WTC11 (cell line): ENCODE results near the gene SIN3B. TPM values are rescaled to one million over a fixed set of nuclear protein-coding genes. Genes with fewer than 3 reads are reported as not detected.

ENCODE experiments used
- ATAC-seq: fragments of 200-7000 bp; cut with Tn5 transposase; 2 replicates; pipeline ENCODE4 v1.10.0; 2021; ENCODE audit warnings: mild to moderate bottlenecking, moderate library complexity
- CTCF ChIA-PET: fragments of 300-600 bp; sonication (Branson Sonifier 250); formaldehyde crosslinking; loops from one replicate; lab custom pipeline; 2021; ENCODE audit warnings: antibody characterized with exemption; lab: Charles Lee
- POLR2A ChIA-PET: fragments of 350-600 bp; sonication (Branson Sonifier 250); formaldehyde crosslinking; loops from one replicate; lab custom pipeline; 2021; ENCODE audit warnings: antibody characterized with exemption; lab: Charles Lee
- DNase-seq: peaks from one replicate; pipeline ENCODE4 v3.0.0; 2021; ENCODE audit warnings: low spot score
- H3K27ac Mint-ChIP-seq: 2 replicates; pipeline ENCODE4 v1.8.0; 2021; ENCODE audit warnings: mixed read lengths
- H3K27me3 Mint-ChIP-seq: 2 replicates; pipeline ENCODE4 v1.8.0; 2021; ENCODE audit warnings: low read depth, mild to moderate bottlenecking, moderate library complexity, mixed read lengths
- H3K36me3 Mint-ChIP-seq: 2 replicates; pipeline ENCODE4 v1.8.0; 2021; ENCODE audit warnings: mixed read lengths
- H3K4me1 Mint-ChIP-seq: 2 replicates; pipeline ENCODE4 v1.8.0; 2022; ENCODE audit warnings: mixed read lengths
- H3K4me3 Mint-ChIP-seq: 2 replicates; pipeline ENCODE4 v1.8.0; 2021; ENCODE audit warnings: mild to moderate bottlenecking, moderate library complexity, mixed read lengths
- H3K9me3 Mint-ChIP-seq: 2 replicates; pipeline ENCODE4 v1.8.0; 2021; ENCODE audit warnings: mixed read lengths
- CREM ChIP-seq: sonication (generic); formaldehyde crosslinking; IDR thresholded peaks from 2 replicates; pipeline ENCODE4 v1.8.1; 2022; ENCODE audit warnings: mild to moderate bottlenecking, missing genetic modification reagents, moderate library complexity
- E2F1 ChIP-seq: sonication (generic); formaldehyde crosslinking; IDR thresholded peaks from 2 replicates; pipeline ENCODE4 v1.8.0; 2022; ENCODE audit warnings: mild to moderate bottlenecking, missing genetic modification reagents
- ELF4 ChIP-seq: sonication (generic); formaldehyde crosslinking; IDR thresholded peaks from 2 replicates; pipeline ENCODE4 v1.8.1; 2022; ENCODE audit warnings: low read depth, mild to moderate bottlenecking, moderate library complexity, missing genetic modification reagents
- ESRRA ChIP-seq: sonication (generic); formaldehyde crosslinking; IDR thresholded peaks from 2 replicates; pipeline ENCODE4 v1.8.1; 2022; ENCODE audit warnings: mild to moderate bottlenecking, missing genetic modification reagents, borderline replicate concordance
- FOXK1 ChIP-seq: sonication (generic); formaldehyde crosslinking; IDR thresholded peaks from 2 replicates; pipeline ENCODE4 v1.8.0; 2022; ENCODE audit warnings: mild to moderate bottlenecking, moderate library complexity, missing genetic modification reagents
- HMGA2 ChIP-seq: fragments of 250-450 bp; sonication (Bioruptor Pico); IDR thresholded peaks from 2 replicates; pipeline ENCODE4 v1.4.0; 2021; ENCODE audit warnings: mild to moderate bottlenecking, moderate library complexity
- IRF2 ChIP-seq: sonication (generic); formaldehyde crosslinking; IDR thresholded peaks from 2 replicates; pipeline ENCODE4 v1.8.0; 2022; ENCODE audit warnings: low read depth, missing genetic modification reagents, borderline replicate concordance
- NFYB ChIP-seq: sonication (generic); formaldehyde crosslinking; conservative IDR thresholded peaks from 2 replicates; pipeline ENCODE4 v1.8.0; 2022; ENCODE audit warnings: low read depth, missing genetic modification reagents
- SMAD4 ChIP-seq: sonication (generic); formaldehyde crosslinking; IDR thresholded peaks from 2 replicates; pipeline ENCODE4 v1.8.0; 2022; ENCODE audit warnings: mild to moderate bottlenecking, missing genetic modification reagents
- TP53 ChIP-seq: sonication (generic); formaldehyde crosslinking; IDR thresholded peaks from 2 replicates; pipeline ENCODE4 v1.8.1; 2023; ENCODE audit warnings: mild to moderate bottlenecking, missing genetic modification reagents
- USF2 ChIP-seq: sonication (generic); formaldehyde crosslinking; IDR thresholded peaks from 2 replicates; pipeline ENCODE4 v1.8.1; 2023; ENCODE audit warnings: mild to moderate bottlenecking, missing genetic modification reagents, moderate library complexity
- ZNF423 ChIP-seq: fragments of 250-450 bp; sonication (Bioruptor Pico); IDR thresholded peaks from 2 replicates; pipeline ENCODE4 v2.1.2; 2022; ENCODE audit warnings: mild to moderate bottlenecking, moderate library complexity
- ZSCAN18 ChIP-seq: fragments of 250-450 bp; sonication (Bioruptor Pico); IDR thresholded peaks from 2 replicates; pipeline ENCODE4 v2.1.2; 2022; ENCODE audit warnings: mild to moderate bottlenecking, moderate library complexity
- total RNA-seq: library from RNA; stranded (reverse); gene quantifications from 3 replicates; pipeline ENCODE4 v1.2.3, GENCODE V29; 2021
- TF ChIP-seq, protein P1 (sequence below): sonication (generic); formaldehyde crosslinking; IDR thresholded peaks from 2 replicates; pipeline ENCODE4 v1.8.1; 2023; ENCODE audit warnings: mild to moderate bottlenecking, missing genetic modification reagents, borderline replicate concordance
- TF ChIP-seq, protein P2 (sequence below): sonication (generic); formaldehyde crosslinking; IDR thresholded peaks from 2 replicates; pipeline ENCODE4 v1.8.1; 2022; ENCODE audit warnings: low read depth, mild to moderate bottlenecking, moderate library complexity, missing genetic modification reagents, borderline replicate concordance
- TF ChIP-seq, protein P3 (sequence below): sonication (generic); formaldehyde crosslinking; IDR thresholded peaks from 2 replicates; pipeline ENCODE4 v1.8.0; 2022; ENCODE audit warnings: mild to moderate bottlenecking, missing genetic modification reagents
- TF ChIP-seq, protein P4 (sequence below): sonication (generic); formaldehyde crosslinking; IDR thresholded peaks from 2 replicates; pipeline ENCODE4 v1.8.0; 2022; ENCODE audit warnings: mild to moderate bottlenecking, missing genetic modification reagents

Gene SIN3B
- total RNA-seq, 1 experiment from 2014 or later = 87.7 TPM

DNA sequence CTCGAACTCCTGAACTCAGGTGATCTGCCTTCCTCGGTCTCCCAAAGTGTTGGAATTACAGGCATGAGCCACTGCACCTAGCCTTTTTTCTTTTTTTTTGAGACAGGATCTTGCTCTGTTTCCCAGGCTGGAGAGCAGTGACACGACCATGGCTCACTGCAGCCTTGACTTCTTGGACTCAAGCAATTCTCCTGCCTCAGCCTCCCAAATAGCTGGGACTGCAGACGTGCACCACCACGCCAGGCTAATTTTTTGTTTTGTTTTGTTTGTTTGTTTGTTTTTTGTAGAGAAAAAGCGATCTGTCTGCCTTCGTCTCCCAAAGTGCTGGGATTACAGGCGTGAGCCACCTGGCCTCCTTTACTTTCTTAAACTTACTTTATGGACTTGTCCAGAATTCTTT lies 6.5 kb upstream of the SIN3B start:
- no peaks in the 10 kb centered on the region; the same call in 1 of the 2 replicates for H3K27me3 Mint-ChIP-seq
- POLR2A ChIA-PET = no interaction called here
- no peak overlapping the region for H3K4me3 Mint-ChIP-seq
- DNase-seq = no peak
- H3K27ac Mint-ChIP-seq = peak overlapping the region; percentile 90
- H3K36me3 Mint-ChIP-seq = no peaks in the 10 kb centered on the region
- CTCF ChIA-PET = no interaction called here
- H3K4me1 Mint-ChIP-seq = peaks cover 34% of the 10 kb centered on the region
- H3K9me3 Mint-ChIP-seq = peaks cover 8% of the 10 kb centered on the region; the same call in 1 of the 2 replicates
- no peak for TF ChIP-seq SMAD4 (CRISPR knock-in tag)
- TF ChIP-seq NFYB (CRISPR knock-in tag) = no peak
- TF ChIP-seq FOXK1 = no peak
- TF ChIP-seq USF2 (CRISPR knock-in tag) = no peak
- TF ChIP-seq, all 79 proteins: peak for 0
- ATAC-seq = no peak

GRCh38 chr19:16824658-16825311 lies 4.4 kb upstream of the SIN3B start:
- no peak for DNase-seq
- ChIA-PET CTCF (interaction anchor here (1.6 kb wide), 1 partner anchor 53 kb away, joined by 8 read pairs; no protein-coding TSS in a partner anchor), POLR2A (no interaction called here)
- no peak for ATAC-seq
- Mint-ChIP-seq H3K36me3 (no peaks in the 10 kb centered on the region), H3K27ac (peak overlapping the region; percentile 89), H3K4me1 (peaks cover 34% of the 10 kb centered on the region), H3K9me3 (peaks cover 8% of the 10 kb centered on the region; the same call in 1 of the 2 replicates)
- TF ChIP-seq ZSCAN18 (CRISPR knock-in tag) = no peak
- TF ChIP-seq, protein P1, sequence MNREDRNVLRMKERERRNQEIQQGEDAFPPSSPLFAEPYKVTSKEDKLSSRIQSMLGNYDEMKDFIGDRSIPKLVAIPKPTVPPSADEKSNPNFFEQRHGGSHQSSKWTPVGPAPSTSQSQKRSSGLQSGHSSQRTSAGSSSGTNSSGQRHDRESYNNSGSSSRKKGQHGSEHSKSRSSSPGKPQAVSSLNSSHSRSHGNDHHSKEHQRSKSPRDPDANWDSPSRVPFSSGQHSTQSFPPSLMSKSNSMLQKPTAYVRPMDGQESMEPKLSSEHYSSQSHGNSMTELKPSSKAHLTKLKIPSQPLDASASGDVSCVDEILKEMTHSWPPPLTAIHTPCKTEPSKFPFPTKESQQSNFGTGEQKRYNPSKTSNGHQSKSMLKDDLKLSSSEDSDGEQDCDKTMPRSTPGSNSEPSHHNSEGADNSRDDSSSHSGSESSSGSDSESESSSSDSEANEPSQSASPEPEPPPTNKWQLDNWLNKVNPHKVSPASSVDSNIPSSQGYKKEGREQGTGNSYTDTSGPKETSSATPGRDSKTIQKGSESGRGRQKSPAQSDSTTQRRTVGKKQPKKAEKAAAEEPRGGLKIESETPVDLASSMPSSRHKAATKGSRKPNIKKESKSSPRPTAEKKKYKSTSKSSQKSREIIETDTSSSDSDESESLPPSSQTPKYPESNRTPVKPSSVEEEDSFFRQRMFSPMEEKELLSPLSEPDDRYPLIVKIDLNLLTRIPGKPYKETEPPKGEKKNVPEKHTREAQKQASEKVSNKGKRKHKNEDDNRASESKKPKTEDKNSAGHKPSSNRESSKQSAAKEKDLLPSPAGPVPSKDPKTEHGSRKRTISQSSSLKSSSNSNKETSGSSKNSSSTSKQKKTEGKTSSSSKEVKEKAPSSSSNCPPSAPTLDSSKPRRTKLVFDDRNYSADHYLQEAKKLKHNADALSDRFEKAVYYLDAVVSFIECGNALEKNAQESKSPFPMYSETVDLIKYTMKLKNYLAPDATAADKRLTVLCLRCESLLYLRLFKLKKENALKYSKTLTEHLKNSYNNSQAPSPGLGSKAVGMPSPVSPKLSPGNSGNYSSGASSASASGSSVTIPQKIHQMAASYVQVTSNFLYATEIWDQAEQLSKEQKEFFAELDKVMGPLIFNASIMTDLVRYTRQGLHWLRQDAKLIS = no peak
- TF ChIP-seq ESRRA (CRISPR knock-in tag) = no peak
- TF ChIP-seq ELF4 = no peak
- no peak for TF ChIP-seq USF2 (CRISPR knock-in tag)
- no peak for TF ChIP-seq TP53 (CRISPR knock-in tag)
- TF ChIP-seq ZNF423 (CRISPR knock-in tag) = no peak
- no peak for TF ChIP-seq E2F1
- no peak for TF ChIP-seq IRF2 (CRISPR knock-in tag)
- TF ChIP-seq NFYB (CRISPR knock-in tag) = no peak
- TF ChIP-seq, protein P2, sequence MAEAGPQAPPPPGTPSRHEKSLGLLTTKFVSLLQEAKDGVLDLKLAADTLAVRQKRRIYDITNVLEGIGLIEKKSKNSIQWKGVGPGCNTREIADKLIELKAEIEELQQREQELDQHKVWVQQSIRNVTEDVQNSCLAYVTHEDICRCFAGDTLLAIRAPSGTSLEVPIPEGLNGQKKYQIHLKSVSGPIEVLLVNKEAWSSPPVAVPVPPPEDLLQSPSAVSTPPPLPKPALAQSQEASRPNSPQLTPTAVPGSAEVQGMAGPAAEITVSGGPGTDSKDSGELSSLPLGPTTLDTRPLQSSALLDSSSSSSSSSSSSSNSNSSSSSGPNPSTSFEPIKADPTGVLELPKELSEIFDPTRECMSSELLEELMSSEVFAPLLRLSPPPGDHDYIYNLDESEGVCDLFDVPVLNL (CRISPR knock-in tag) = no peak
- TF ChIP-seq, protein P3, sequence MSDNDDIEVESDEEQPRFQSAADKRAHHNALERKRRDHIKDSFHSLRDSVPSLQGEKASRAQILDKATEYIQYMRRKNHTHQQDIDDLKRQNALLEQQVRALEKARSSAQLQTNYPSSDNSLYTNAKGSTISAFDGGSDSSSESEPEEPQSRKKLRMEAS (CRISPR knock-in tag) = no peak
- TF ChIP-seq, protein P4, sequence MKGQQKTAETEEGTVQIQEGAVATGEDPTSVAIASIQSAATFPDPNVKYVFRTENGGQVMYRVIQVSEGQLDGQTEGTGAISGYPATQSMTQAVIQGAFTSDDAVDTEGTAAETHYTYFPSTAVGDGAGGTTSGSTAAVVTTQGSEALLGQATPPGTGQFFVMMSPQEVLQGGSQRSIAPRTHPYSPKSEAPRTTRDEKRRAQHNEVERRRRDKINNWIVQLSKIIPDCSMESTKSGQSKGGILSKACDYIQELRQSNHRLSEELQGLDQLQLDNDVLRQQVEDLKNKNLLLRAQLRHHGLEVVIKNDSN (CRISPR knock-in tag) = no peak
- TF ChIP-seq CREM (CRISPR knock-in tag) = no peak
- no peak for TF ChIP-seq HMGA2
- TF ChIP-seq, all 79 proteins: peak for 0
- H3K4me3 Mint-ChIP-seq = peak overlapping the region; percentile 58
- H3K27me3 Mint-ChIP-seq = no peaks in the 10 kb centered on the region; the same call in 1 of the 2 replicates
